ENCODE results near the gene TEX38. TPM values are rescaled to one million over a fixed set of nuclear protein-coding genes. Genes with fewer than 3 reads are reported as not detected.

Gene TEX38
- not detected in 2 replicates for total RNA-seq (2012; rRNA removed)

DNA sequence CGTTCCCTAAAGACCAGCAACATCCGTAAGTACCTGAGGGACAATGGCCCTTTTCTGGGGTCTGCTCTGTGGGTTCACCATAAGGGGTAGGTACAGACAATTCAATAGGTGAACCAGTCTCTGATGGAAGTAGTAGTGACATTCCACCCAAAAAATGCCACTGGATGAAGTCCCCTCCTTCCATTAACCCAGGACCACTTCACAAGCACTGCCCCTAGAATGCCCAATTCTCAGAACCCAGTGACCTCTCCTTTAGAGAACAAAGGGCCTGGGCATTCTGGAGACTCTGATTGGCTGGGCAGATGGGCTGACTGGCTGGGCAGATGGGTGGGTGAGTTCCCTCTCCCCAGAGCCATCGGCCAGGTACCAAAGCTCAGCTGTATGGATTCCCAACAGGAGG, at the start of gene TEX38:
Gene TEX38 (plus strand): TSS at position 301 of the 400 bp plus-strand sequence. CDS start 81 bp downstream, at position 382.
- Histone ChIP-seq H3K4me2 (ENCODE audit: low read length) (no peak within 1 kb of the TSS), H3K9ac (ENCODE audit: low read depth, low read length) (no peak within 1 kb of the TSS), H3K27me3 (ENCODE audit: control insufficient read depth, insufficient read depth, low read length) (no peaks in the 10 kb centered on the region), H3K4me1 (ENCODE audit: control insufficient read depth, insufficient read depth, low read length) (peaks cover 11% of the 10 kb centered on the region), H3K9me3 (replicated peaks; ENCODE audit: low read length) (no peaks in the 10 kb centered on the region), H3K36me3 (ENCODE audit: insufficient read depth, low read length) (peaks cover 8% of the 10 kb centered on the region), H3K4me3 (ENCODE audit: low read length) (no peak within 1 kb of the TSS)

- H3K4me2 ChIP-seq (ENCODE audit: low read length): peak overlapping the region; percentile 28
- no peaks in the 10 kb centered on the region for H3K36me3 ChIP-seq (ENCODE audit: insufficient read depth, low read length)
- H3K9me3 ChIP-seq (replicated peaks; ENCODE audit: low read length): no peaks in the 10 kb centered on the region
- H3K9ac ChIP-seq (ENCODE audit: low read depth, low read length): no peak overlapping the region
- H3K27me3 ChIP-seq (ENCODE audit: control insufficient read depth, insufficient read depth, low read length): no peaks in the 10 kb centered on the region
- peaks cover 21% of the 10 kb centered on the region for H3K4me1 ChIP-seq (ENCODE audit: control insufficient read depth, insufficient read depth, low read length)
- H3K4me3 ChIP-seq (ENCODE audit: low read length): no peak overlapping the region
Observed at GRCh38 chr1:46621930-46622329, 49.7 kb upstream of the TEX38 start.

GRCh38 chr1:46622344-46622743, 49.3 kb upstream of the TEX38 start:
- peaks cover 18% of the 10 kb centered on the region for H3K4me1 ChIP-seq (ENCODE audit: control insufficient read depth, insufficient read depth, low read length)
- H3K9ac ChIP-seq (ENCODE audit: low read depth, low read length): no peak overlapping the region
- no peak overlapping the region for H3K4me3 ChIP-seq (ENCODE audit: low read length)
- no peaks in the 10 kb centered on the region for H3K27me3 ChIP-seq (ENCODE audit: control insufficient read depth, insufficient read depth, low read length)
- no peaks in the 10 kb centered on the region for H3K36me3 ChIP-seq (ENCODE audit: insufficient read depth, low read length)
- H3K9me3 ChIP-seq (replicated peaks; ENCODE audit: low read length): no peaks in the 10 kb centered on the region
- H3K4me2 ChIP-seq (ENCODE audit: low read length): peak overlapping the region; percentile 28

DNA sequence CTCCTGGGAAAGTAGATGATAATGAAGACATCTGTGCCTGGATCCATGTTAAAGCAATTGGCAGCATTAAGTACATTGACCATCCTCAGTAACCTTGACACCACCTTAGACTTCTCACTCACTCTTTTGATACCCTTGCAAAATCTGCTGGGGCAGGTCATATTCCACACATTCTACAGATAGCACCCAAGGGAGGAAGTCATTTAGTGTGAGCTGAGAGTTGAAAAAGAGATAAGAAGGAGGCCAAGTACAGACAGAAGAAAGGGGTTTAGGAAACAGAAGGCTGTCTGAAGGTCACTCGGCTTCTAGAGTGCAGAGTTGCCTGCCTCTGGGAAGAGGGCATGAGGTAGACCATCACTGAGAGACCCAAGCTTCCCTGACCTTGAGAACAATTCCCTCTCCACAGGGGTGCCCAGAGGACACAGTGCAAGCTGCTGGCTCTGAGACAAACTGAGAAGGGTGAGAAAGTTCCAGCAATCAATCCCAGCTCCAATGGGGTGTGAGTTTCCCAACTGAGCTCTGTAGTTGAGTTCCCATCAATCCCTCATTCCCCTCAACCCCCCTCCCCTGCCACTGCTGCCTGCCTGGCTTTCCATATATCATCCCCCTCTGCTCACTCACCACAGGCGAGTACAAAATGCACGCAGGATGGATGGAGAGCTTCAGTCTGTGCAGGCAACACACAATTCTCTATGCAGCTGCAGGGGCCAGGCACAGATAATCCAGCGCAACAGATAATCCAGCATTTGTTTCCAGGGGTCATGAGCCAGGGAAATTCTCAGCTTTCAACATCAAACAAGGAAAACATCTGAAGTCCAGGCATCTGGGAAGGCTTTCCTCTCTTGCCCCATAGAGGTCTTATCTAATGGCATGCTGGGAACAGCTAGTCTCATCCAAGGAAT, 47.7 kb upstream of the TEX38 start:
- Histone ChIP-seq H3K4me2 (ENCODE audit: low read length) (no peak overlapping the region), H3K27me3 (ENCODE audit: control insufficient read depth, insufficient read depth, low read length) (no peaks in the 10 kb centered on the region), H3K4me3 (ENCODE audit: low read length) (no peak overlapping the region), H3K36me3 (ENCODE audit: insufficient read depth, low read length) (no peaks in the 10 kb centered on the region), H3K4me1 (ENCODE audit: control insufficient read depth, insufficient read depth, low read length) (peaks cover 16% of the 10 kb centered on the region), H3K9me3 (replicated peaks; ENCODE audit: low read length) (no peaks in the 10 kb centered on the region), H3K9ac (ENCODE audit: low read depth, low read length) (no peak overlapping the region)

DNA sequence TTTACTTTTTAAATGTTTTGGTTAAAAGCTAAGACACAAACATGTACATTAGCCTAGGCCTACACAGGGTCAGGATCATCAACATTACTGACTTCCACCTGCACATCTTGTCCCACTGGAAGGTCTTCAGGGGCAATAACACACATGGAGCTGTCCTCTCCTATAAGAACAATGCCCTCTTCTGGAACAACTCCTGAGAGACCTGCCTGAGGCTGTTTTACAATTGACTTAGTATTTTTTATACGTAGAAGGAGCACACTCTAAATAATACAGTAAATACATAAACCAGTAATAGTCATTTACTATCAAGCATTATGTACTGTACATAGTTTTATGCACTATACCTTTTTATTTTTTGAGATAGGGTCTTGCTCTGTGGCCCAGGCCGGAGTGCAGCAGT, 40.9 kb upstream of the TEX38 start:
- Histone ChIP-seq H3K4me2 (ENCODE audit: low read length) (no peak overlapping the region), H3K4me3 (ENCODE audit: low read length) (no peak overlapping the region), H3K9me3 (replicated peaks; ENCODE audit: low read length) (no peaks in the 10 kb centered on the region), H3K36me3 (ENCODE audit: insufficient read depth, low read length) (peaks cover 30% of the 10 kb centered on the region), H3K9ac (ENCODE audit: low read depth, low read length) (no peak overlapping the region), H3K27me3 (ENCODE audit: control insufficient read depth, insufficient read depth, low read length) (no peaks in the 10 kb centered on the region), H3K4me1 (ENCODE audit: control insufficient read depth, insufficient read depth, low read length) (no peaks in the 10 kb centered on the region)

DNA sequence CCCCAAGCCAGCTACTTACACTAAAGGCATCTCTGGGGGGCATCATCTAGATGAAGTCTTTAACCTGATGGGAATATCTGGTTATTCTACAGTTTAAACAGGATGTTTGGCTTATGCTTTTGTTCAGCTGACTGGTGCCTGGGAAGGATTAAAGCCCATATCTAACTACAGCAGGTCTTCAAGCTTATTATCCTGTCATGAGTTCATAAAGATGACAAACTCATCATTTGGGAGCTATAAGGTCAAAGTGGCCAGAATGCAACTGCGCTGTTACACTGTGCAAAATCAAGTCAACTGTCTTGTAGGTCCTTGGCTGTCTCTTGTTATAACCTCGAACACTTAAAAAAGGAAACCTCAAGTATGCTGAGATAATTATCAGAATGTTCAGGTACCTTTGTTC, 36.4 kb upstream of the TEX38 start:
- Histone ChIP-seq H3K9ac (ENCODE audit: low read depth, low read length) (no peak overlapping the region), H3K4me1 (ENCODE audit: control insufficient read depth, insufficient read depth, low read length) (no peaks in the 10 kb centered on the region), H3K27me3 (ENCODE audit: control insufficient read depth, insufficient read depth, low read length) (no peaks in the 10 kb centered on the region), H3K36me3 (ENCODE audit: insufficient read depth, low read length) (peaks cover 32% of the 10 kb centered on the region), H3K9me3 (replicated peaks; ENCODE audit: low read length) (no peaks in the 10 kb centered on the region), H3K4me3 (ENCODE audit: low read length) (no peak overlapping the region), H3K4me2 (ENCODE audit: low read length) (no peak overlapping the region)

DNA sequence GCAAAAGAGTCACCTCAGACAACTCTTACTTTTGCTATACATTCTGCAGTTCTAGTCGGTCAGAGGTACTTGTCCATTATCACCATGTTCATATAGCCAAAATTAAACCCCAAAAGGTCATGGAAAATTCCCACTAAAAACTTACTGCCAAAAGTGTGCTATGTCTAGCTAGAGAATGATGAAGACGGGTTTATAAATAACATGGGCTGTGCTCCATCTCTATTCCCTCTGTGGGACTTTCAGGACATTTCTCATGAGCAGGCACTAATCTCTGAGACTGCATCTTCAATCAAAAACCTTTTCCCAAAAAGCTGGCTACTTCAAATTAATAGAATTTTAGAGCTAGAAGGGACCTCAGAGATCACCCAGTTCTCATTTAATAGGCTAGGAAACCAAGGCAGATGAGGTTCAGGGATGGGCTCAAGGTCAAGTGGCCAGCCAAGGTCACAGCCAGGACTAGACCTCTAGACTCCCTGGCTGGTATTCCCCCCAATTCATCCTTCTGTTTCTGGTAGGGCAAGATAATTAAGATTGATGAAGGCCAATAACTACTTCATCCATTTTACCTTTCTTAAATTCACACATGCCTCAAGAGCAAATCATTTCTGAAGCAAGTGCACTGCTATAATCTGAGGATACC, 34.1 kb upstream of the TEX38 start:
- Histone ChIP-seq H3K27me3 (ENCODE audit: control insufficient read depth, insufficient read depth, low read length) (no peaks in the 10 kb centered on the region), H3K4me3 (ENCODE audit: low read length) (no peak overlapping the region), H3K4me2 (ENCODE audit: low read length) (no peak overlapping the region), H3K4me1 (ENCODE audit: control insufficient read depth, insufficient read depth, low read length) (no peaks in the 10 kb centered on the region), H3K36me3 (ENCODE audit: insufficient read depth, low read length) (peaks cover 23% of the 10 kb centered on the region), H3K9ac (ENCODE audit: low read depth, low read length) (no peak overlapping the region), H3K9me3 (replicated peaks; ENCODE audit: low read length) (no peaks in the 10 kb centered on the region)

DNA sequence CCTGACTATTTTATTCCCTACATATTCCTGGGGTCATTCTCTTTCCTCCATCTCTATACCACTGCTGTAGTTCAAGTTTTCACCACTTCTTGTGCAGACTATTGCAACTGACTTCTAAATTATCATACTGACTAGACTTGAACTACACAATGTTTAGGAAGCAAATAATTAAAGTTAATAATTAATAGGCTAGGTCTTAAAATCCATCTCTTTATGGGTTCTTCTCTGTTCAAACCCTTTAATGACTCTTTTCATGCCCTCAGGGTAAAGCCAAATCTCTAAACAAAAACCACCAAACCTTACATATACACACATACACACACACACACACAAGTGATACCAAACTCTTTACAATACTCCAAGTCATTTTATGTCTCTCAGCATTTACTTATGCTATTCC, 32.7 kb upstream of the TEX38 start:
- peaks cover 15% of the 10 kb centered on the region for H3K36me3 ChIP-seq (ENCODE audit: insufficient read depth, low read length)
- H3K4me2 ChIP-seq (ENCODE audit: low read length): no peak overlapping the region
- H3K9ac ChIP-seq (ENCODE audit: low read depth, low read length): no peak overlapping the region
- no peak overlapping the region for H3K4me3 ChIP-seq (ENCODE audit: low read length)
- H3K9me3 ChIP-seq (replicated peaks; ENCODE audit: low read length): no peaks in the 10 kb centered on the region
- H3K4me1 ChIP-seq (ENCODE audit: control insufficient read depth, insufficient read depth, low read length): peaks cover 11% of the 10 kb centered on the region
- H3K27me3 ChIP-seq (ENCODE audit: control insufficient read depth, insufficient read depth, low read length): no peaks in the 10 kb centered on the region

- H3K4me3 ChIP-seq (ENCODE audit: low read length): no peak overlapping the region
- H3K27me3 ChIP-seq (ENCODE audit: control insufficient read depth, insufficient read depth, low read length): no peaks in the 10 kb centered on the region
- no peaks in the 10 kb centered on the region for H3K9me3 ChIP-seq (replicated peaks; ENCODE audit: low read length)
- peaks cover 12% of the 10 kb centered on the region for H3K36me3 ChIP-seq (ENCODE audit: insufficient read depth, low read length)
- H3K9ac ChIP-seq (ENCODE audit: low read depth, low read length): no peak overlapping the region
- H3K4me1 ChIP-seq (ENCODE audit: control insufficient read depth, insufficient read depth, low read length): peaks cover 11% of the 10 kb centered on the region
- no peak overlapping the region for H3K4me2 ChIP-seq (ENCODE audit: low read length)
Observed at GRCh38 chr1:46639547-46639946, 32.1 kb upstream of the TEX38 start.

- Histone ChIP-seq H3K4me3 (ENCODE audit: low read length) (no peak overlapping the region), H3K4me1 (ENCODE audit: control insufficient read depth, insufficient read depth, low read length) (peaks cover 11% of the 10 kb centered on the region), H3K36me3 (ENCODE audit: insufficient read depth, low read length) (no peaks in the 10 kb centered on the region), H3K9me3 (replicated peaks; ENCODE audit: low read length) (no peaks in the 10 kb centered on the region), H3K9ac (ENCODE audit: low read depth, low read length) (no peak overlapping the region), H3K27me3 (ENCODE audit: control insufficient read depth, insufficient read depth, low read length) (no peaks in the 10 kb centered on the region), H3K4me2 (ENCODE audit: low read length) (no peak overlapping the region)
Observed at GRCh38 chr1:46642115-46642680, 29.5 kb upstream of the TEX38 start.

DNA sequence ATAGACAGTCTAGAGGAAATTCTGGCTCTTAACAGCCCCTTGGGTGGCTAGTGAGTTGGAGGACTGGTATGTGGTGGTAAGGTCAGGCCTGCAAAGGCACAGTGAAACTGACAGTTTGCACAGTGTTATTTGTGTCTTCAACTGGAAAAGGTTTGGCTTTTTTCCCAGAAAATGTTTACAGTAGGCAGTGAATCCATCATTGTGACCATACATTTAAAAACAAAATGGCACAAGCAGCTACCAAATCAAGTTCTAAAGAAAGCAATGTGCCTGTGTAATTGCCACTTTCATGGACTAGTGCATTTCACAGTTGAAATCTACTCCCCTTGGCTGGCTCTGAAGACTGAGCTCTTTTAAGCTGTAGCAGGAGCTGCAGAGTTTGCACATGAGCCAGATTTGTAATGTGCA, 28.3 kb upstream of the TEX38 start:
- peaks cover 11% of the 10 kb centered on the region for H3K4me1 ChIP-seq (ENCODE audit: control insufficient read depth, insufficient read depth, low read length)
- H3K36me3 ChIP-seq (ENCODE audit: insufficient read depth, low read length): no peaks in the 10 kb centered on the region
- H3K27me3 ChIP-seq (ENCODE audit: control insufficient read depth, insufficient read depth, low read length): no peaks in the 10 kb centered on the region
- no peak overlapping the region for H3K9ac ChIP-seq (ENCODE audit: low read depth, low read length)
- no peak overlapping the region for H3K4me3 ChIP-seq (ENCODE audit: low read length)
- peak overlapping the region; percentile 35 for H3K4me2 ChIP-seq (ENCODE audit: low read length)
- no peaks in the 10 kb centered on the region for H3K9me3 ChIP-seq (replicated peaks; ENCODE audit: low read length)

Measured in skeletal muscle satellite cell (primary cell).